ENCODE data around the gene COL6A2.
"Not testable (repeated sequence)": the region's sequence is repeated elsewhere in the genome, so short reads cannot be mapped to it uniquely, and the experiment has no call there.

COL6A2 gene

DNA sequence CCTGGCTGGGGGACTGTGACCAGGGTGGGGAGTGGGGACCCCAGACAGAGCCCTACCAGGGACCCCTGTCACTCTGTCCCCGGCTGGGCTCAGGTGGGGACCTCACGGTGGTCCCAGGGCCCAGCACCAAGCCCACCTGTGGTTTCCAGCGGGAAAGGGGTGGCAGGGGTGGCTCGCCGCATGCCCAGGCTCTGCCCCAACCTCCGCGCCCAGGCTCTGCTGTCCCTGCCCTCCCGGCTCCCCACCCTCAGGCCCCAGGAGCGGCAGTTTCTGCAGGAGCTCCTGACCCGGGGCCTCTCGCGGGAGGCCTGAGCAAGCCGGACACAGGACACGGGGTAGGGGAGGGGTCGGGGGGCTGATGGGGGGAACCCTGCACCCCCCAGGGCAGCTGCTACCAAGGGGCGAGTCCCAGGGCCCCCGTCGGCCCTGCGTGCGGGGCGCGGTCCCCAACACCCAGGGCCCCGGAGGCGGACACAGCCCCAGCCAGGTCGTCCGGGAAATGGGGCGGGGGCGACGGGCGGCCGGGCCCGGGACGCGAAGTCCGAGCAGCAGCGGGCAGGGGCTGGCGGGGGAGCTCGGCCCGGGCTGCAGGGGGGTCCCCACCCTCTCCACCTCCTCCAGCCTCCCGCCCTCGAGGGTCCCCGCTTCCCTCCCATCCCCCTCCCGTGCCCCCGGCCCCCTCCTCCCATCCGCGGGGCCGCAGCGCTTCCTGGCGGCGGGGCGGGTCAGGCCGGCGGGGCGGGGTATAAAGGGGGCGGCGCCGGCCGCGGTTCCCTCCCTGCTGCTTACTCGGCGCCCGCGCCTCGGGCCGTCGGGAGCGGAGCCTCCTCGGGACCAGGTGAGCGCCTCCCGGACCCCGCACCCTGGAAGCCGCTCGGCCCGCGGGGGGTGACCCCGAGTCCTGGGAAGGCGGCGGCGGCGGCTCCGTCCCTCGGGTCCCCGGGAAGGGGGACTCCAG lies at the start of gene COL6A2:
Gene COL6A2 (plus strand): TSS at position 777 of the 958 bp plus-strand sequence.
- DNase-seq, result peak in 5 of 6 experiments; percentile 23 to 57 (median 35)

DNA sequence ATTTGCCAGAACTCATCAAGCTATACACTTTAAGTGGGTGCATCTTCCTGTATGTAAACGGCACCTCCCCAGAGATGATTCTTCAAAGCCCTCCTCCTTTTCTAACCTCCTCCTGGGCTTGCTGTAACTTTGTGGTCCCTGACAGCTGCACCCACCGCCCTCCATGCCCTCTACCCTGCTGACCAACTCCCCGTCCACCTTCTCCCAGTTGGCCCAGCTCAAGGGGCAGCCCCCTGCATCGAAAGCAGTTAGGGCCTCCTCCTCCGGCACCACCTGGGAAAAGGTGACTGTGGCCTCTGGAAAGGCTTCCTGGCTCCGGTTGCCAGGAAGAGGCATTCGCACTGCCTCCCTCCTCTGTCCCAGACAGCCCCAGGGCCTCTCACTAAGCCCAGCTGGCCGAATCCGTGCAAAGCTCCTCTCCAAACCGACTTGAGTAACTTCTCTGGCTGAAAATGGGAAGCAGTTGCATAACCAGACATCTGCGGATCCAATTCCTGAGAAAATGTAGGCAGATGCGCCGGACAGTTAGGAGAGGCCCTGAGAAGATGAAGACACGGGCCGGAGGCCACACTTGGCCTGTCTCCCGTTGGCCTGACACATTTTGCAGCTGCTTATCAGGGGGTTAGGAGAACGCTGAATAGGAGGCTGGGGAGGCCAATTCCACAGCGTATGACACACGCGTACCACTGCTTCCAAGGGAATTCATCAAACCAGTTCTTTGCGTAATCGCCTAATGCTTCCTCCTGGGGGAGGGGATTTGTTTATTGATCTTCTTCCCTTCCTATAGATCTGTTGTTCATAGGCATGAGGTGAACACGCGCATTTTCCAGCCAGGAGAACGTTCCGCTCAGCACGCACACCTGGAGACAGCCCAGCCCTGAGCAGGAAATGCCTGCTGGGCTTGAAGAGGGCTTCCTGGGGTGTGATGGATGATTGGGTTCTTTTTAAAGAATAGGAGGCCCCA lies 48.7 kb upstream of the COL6A2 start:
- DNase-seq, result no peak

GRCh38 chr21:46049890-46050667 lies 47.8 kb upstream of the COL6A2 start:
- no peak for DNase-seq

- DNase-seq, result no peak
Measured at GRCh38 chr21:46050668-46051378, 47.1 kb upstream of the COL6A2 start.

GRCh38 chr21:46051379-46051770 lies 46.5 kb upstream of the COL6A2 start:
- DNase-seq, result no peak

- no peak for DNase-seq
Measured at GRCh38 chr21:46051821-46052675, 45.9 kb upstream of the COL6A2 start.

DNA sequence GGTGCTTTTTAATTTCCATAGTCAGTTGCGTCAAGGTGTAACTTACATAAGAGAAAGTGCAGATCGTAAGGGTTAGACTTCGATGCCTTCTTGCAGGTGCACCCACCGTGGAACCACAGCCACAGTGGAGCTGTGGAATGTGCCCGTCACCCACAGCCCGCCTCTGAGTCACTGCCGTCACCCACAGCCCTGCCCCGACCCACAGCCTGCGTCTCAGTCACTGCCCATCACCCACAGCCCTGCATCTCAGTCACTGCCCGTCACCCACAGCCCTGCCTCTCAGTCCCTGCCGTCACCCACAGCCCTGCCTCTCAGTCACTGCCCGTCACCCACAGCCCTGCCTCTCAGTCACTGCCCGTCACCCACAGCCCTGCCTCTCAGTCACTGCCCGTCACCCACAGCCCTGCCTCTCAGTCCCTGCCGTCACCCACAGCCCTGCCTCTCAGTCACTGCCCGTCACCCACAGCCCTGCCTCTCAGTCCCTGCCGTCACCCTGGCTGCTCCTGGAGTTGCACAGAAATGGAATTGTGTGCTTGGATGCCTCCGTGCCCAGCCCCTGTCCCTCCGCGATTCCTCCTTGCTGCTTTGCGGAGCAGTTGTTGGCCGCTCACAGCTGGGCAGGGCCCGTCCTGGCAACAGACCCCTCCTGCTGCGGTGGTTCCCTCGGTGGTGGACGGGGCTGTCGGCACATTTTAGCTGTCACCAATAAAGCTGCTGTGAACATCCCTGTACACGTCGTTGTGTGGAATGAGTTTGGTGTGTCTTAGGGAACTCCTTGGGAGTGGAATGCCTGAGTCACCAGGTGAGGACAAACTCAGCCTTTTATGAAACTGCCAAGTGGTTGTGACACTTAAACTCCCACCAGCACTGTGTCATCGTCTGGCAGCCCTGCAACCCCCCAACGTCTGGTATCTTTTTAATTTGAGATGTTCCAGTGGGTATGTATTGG lies 44.9 kb upstream of the COL6A2 start:
- no peak for DNase-seq

DNA sequence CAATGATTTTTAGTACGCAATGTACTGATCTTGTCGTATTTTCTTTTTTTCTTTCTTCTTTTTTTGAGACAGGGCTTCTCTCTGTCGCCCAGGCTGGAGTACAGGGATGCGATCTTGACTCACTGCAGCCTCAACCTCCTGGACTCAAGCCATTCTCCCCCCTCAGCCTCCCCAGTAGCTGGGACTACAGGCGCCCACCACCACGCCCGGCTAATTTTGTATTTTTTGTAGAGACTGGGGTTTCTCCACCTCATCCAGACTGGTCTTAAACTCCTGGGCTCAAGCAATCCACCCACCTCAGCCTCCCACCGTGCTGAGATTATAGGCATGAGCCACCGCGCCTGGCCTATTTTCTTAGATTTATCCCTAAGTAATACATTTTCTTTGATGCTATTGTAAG lies 43.9 kb upstream of the COL6A2 start:
- no peak for DNase-seq

- no peak for DNase-seq
Measured at GRCh38 chr21:46054451-46054881, 43.4 kb upstream of the COL6A2 start.

- DNase-seq, result no peak
Measured at GRCh38 chr21:46055863-46056281, 42.0 kb upstream of the COL6A2 start.

DNA sequence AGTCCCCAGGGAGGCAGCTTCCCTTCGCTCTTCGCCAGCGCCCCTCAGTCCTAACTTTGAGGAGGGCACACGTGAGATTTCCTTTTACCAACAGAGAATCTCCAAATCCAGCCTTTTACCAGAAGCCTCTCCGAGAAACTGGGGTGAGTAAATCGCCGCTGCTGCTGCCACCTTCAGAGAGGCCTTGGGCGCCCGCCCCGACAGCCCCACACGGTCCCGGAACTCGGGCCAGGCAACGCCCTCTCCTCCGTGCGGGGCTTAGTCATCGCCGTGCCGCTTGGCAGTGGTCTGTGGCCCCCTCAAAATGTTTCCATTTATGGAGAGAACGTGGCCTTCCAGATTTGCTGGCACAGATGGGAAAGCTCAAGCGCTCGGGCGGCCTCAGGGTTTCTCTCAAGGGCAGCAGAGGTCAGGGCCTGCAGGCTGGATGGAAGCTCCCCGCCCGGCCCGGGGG lies 41.4 kb upstream of the COL6A2 start:
- DNase-seq, result no peak

DNA sequence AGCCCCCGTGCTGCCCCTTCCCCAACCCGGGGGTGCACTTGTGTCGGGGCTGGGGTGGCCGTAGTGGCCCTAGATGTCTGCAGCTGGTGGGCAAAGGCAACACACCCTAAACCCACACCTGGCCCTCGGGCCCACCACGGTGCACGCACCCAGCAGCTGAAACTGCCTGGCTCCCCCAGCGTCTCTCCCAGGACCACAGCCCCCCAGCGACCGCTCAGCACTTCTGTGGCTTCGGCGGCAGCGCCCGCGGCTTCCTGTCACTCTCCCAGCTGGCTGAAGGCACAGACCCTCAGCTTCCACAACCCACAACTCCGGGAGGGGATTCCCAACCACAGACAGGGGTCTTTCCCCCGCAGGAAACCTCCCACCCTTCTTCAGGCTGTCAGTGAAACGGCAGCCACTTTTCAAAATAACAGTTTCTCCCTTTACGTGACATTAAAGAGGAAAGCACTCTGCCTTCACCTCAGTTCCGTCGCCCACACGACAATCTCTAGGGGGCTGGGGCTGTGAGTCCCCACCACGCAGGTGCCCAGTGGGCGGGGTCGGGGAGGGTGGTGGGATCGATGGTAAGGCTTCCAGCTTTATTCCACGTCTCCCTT lies 40.7 kb upstream of the COL6A2 start:
- DNase-seq, result peak in 1 of 6 experiments; percentile 10

- DNase-seq, result no peak
Measured at GRCh38 chr21:46057710-46058241, 40.1 kb upstream of the COL6A2 start.

- DNase-seq, result no peak
Measured at GRCh38 chr21:46058431-46059145, 39.3 kb upstream of the COL6A2 start.

- DNase-seq, result no peak
Measured at GRCh38 chr21:46059195-46059594, 38.7 kb upstream of the COL6A2 start.

DNA sequence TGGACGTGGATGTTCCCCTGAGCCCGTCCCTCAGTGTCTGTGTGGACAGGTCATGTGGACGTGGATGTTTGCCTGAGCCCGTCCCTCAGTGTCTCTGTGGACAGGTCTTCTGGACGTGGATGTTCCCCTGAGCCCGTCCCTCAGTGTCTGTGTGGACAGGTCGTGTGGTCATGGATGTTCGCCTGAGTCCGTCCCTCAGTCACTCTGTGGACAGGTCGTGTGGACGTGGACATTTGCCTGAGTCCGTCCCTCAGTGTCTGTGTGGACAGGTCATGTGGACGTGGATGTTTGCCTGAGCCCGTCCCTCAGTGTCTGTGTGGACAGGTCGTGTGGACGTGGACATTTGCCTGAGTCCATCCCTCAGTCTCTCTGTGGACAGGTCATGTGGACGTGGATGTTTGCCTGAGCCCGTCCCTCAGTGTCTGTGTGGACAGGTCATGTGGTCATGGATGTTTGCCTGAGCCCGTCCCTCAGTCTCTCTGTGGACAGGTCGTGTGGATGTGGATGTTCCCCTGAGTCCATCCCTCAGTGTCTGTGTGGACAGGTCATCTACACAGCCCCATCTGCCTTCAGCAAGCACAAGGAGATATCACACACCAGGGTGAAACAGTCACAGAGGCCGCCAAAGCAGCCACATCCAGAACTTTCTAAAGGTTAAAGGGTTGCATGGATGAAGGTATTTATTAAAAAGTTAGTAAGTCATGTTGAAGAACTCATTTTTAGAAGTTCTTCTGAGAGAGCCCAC lies 38.0 kb upstream of the COL6A2 start:
- not testable (repeated sequence) for DNase-seq

DNA sequence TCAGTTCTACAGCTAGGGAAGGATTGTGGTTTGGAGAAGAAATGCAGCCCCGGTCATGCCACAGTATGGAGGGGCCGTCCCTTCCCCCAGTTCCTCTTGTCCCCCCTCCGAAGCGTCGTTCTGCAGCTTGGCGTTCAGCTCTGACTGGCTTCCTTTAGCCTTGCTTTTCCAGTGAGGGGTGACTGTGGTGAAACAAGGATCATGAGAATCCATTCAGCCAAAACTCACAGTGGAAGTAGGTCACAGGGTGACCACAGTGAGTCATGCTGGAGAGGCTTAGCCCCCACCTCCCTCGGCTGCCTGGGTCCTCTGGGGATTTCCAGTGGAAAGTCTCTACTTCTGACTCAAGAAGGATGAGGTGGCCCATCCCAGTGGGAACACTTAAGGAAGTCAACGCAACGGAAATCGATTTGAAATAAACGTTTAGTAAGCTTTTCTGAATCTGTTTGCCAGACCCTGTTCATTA lies 37.3 kb upstream of the COL6A2 start:
- no peak for DNase-seq
